ENCODE data around the gene ABCG8.

The ABCG8 gene

DNA sequence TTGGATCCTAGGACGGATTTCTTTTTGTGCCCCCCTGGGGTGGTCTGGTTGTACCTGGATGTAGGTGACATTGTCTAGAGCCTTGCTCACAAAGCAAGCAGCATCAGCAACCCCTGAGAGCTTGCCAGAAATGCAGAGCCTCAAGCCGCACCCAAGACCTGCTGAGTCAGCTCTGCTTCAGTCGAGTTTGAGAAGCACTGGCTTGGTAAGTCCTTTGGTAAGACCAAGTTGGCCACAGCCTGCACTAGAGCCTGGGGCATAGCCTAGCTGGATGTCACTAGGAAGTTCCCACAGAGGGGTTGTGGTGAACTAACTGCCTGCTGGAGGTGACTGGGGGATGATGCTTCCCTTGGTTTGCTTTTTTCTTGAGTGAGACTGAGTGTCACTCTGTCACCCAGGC is 6.3 kb upstream of the ABCG8 start:
- TF ChIP-seq, protein P1, sequence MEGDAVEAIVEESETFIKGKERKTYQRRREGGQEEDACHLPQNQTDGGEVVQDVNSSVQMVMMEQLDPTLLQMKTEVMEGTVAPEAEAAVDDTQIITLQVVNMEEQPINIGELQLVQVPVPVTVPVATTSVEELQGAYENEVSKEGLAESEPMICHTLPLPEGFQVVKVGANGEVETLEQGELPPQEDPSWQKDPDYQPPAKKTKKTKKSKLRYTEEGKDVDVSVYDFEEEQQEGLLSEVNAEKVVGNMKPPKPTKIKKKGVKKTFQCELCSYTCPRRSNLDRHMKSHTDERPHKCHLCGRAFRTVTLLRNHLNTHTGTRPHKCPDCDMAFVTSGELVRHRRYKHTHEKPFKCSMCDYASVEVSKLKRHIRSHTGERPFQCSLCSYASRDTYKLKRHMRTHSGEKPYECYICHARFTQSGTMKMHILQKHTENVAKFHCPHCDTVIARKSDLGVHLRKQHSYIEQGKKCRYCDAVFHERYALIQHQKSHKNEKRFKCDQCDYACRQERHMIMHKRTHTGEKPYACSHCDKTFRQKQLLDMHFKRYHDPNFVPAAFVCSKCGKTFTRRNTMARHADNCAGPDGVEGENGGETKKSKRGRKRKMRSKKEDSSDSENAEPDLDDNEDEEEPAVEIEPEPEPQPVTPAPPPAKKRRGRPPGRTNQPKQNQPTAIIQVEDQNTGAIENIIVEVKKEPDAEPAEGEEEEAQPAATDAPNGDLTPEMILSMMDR (IDR thresholded peaks at IDR 0.05; ENCODE audit: control insufficient read depth, insufficient read depth, low read depth, low read length, missing control alignments) = no peak
- DNase-seq (ENCODE audit: low read depth) = no peak
- no peak overlapping the region for H3K4me3 ChIP-seq (ENCODE audit: control insufficient read depth, low read depth, low read length)

DNA sequence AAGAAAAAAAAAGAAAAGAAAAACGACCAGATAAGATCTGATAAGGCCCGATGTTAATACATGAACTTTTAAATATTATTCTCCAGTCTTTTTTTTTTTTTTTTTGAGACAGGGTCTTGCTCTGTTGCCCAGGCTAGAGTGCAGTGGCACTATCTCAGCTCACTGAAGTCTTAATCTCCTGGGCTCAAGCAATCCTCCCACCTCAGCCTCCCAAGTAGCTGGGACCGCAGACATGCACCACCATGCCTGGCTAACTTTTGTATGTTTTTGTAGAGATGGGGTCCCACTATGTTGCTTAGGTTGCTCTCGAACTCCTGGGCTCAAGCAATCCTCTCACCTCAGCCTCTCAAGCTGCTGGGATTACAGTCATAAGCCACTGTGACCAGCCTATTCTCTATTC is 1.7 kb upstream of the ABCG8 start:
- TF ChIP-seq, protein P1 (IDR thresholded peaks at IDR 0.05; ENCODE audit: control insufficient read depth, insufficient read depth, low read depth, low read length, missing control alignments) = no peak
- no peak overlapping the region for H3K4me3 ChIP-seq (ENCODE audit: control insufficient read depth, low read depth, low read length)
- no peak for DNase-seq (ENCODE audit: low read depth)

DNA sequence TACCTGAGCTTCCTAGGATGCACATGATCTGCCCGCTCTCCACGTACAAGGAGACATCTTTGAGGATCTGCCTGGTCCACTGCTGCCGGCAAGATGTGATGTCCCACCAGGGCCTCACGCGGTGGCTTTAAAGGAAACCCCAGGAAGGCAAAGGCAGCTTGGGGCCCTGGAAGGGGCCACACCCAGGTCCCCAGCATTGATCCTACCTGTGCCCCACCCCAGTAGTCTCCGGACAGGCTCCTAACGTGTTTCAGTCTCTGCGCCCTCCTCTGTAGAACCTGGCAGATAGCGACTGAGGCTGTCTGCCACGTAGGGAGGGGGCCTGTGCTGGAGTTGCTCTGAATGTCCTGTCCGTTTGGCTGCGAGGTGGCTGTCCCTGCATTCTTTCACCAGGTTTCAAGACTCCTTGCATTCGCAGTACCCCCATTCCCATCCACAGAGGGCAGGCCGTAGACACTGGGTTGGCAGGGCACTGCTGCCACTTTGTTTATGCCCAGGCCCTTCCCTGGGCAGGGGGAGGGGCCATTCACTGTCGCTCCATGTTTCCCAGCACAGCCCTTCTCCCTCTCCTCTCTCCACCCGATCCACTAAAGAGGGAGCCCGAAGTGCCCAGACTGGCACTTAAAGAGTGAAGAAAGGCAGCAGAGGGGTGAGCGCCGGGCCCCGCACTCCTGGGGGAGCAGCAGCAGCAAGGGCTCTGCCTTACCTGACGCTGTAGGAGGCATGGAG is 776 bp upstream of the ABCG8 start:
- no peak for DNase-seq (ENCODE audit: low read depth)
- TF ChIP-seq, protein P1 (IDR thresholded peaks at IDR 0.05; ENCODE audit: control insufficient read depth, insufficient read depth, low read depth, low read length, missing control alignments) = no peak
- H3K4me3 ChIP-seq (ENCODE audit: control insufficient read depth, low read depth, low read length) = no peak overlapping the region

DNA sequence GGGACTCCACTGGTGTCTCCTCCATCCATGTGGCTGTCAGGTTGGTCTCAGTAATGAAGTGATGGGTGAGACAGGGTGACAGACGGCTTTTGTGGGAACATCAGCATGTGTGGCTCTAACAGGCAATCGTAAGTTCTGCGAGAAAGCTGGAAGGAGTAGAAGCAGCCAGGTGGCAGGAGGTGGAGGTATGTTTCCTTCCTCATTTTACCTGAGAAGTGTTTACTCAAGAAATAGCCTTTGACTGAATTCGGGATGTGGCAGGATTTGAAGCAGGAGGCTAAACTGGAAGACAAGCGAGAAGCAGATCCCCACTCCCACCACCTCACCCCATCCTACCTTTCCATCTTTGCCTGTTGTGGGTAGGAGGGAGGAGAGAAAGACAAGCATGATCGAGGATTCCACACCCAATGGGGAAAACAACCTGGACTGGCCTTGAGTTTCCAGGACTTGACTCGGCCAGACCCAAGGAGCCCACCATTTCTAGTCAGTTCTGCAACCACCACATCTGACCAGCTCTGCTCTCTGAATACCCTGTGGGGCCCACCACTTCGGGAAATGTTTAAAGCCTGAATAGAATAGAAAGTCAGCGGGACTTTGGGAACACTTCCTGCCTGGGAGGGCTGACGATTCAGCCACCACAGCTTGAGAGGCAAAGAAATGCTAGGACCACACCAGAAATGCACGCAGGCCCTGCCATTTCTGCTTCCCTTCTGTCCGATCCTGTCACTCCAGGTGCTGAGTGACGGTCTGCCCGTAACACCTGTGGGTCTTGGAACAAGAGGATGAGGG is 1.2 kb downstream of the ABCG8 start:
- no peak for DNase-seq (ENCODE audit: low read depth)
- TF ChIP-seq, protein P1 (IDR thresholded peaks at IDR 0.05; ENCODE audit: control insufficient read depth, insufficient read depth, low read depth, low read length, missing control alignments) = no peak
- H3K4me3 ChIP-seq (ENCODE audit: control insufficient read depth, low read depth, low read length) = no peak overlapping the region

DNA sequence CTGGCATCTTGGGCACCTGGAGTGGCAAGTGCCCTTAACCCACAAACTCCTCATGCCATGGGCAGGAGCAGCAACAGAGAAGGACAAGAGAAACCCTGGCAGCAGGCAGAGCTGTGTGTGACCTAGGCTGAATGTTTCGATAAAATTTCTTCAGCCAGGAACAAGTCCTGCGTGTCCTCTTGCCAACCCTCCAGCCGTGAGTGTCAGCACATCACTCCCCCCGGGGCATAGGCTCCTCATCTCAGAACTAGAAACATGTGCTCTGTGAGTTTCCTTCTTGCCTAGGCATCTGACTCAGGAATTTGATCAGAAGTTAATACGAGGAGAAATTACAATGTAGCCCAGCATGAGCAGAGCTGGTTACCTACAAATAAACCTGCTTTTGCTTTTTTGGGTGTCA is 2.2 kb downstream of the ABCG8 start:
- H3K4me3 ChIP-seq (ENCODE audit: control insufficient read depth, low read depth, low read length) = no peak overlapping the region
- TF ChIP-seq, protein P1 (IDR thresholded peaks at IDR 0.05; ENCODE audit: control insufficient read depth, insufficient read depth, low read depth, low read length, missing control alignments) = no peak
- DNase-seq (ENCODE audit: low read depth) = no peak

DNA sequence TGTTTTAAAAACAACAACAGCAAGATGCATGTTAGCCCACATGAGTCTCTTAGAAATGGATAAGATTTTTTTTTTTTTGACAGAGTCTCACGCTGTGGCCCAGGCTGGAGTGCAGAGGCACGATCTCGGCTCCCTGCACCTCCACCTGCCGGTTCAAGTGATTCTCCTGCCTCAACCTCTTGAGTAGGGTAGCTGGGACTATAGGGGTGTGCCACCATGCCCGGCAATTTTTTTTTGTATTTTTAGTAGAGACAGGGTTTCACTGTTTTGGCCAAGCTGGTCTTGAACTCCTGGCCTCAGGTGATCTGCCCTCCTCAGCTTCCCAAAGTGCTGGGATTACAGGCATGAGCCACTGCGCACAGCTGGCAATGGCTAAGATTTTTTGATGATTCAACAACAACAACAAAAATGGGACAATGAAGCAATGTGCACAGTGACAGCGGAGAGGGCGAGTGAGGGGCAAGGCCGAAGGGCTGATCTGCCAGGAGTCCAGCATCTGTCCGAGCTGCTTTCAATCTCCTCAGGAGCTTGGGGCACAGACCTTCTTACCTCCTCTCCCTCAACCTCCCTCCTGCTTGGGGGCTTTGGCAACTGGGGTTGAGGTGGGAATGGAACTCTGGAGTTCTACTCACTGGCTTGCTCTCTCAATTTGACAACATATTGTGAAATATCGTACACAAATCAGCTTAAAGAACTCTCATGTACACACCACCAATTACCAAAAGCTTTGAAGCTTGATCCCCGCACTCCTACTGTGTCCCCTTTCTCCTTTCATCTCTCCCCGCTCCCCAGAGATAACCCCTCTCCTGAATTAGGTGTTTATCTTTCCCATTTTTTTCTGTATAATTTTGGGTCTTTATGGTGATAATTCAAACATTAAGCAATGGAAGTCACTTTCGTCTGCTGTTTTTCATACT is 3.4 kb downstream of the ABCG8 start:
- TF ChIP-seq, protein P1 (IDR thresholded peaks at IDR 0.05; ENCODE audit: control insufficient read depth, insufficient read depth, low read depth, low read length, missing control alignments) = no peak
- no peak for DNase-seq (ENCODE audit: low read depth)

More for the DNA sequence above, 3.4 kb downstream of the ABCG8 start:
- H3K4me3 ChIP-seq (ENCODE audit: control insufficient read depth, low read depth, low read length) = no peak overlapping the region

Measured in AG09309 (cell line).